CD8-positive, alpha-beta memory T cell (primary cell): Measurements from ENCODE around the gene CFAP119. TPM values are rescaled to one million over a fixed set of nuclear protein-coding genes. Genes with fewer than 3 reads are reported as not detected.

Experiments used
- CTCF ChIA-PET: fragments of 350-600 bp; sonication (Branson Sonifier 250); formaldehyde crosslinking; loops from one replicate; lab custom pipeline; 2021; ENCODE audit warnings: antibody characterized with exemption; lab: Charles Lee
- POLR2A ChIA-PET: fragments of 350-600 bp; sonication (Branson Sonifier 250); formaldehyde crosslinking; loops from one replicate; lab custom pipeline; 2021; ENCODE audit warnings: antibody characterized with exemption; lab: Charles Lee
- DNase-seq, 5 donors: peaks; one replicate each; pipeline versions ENCODE4 v3.0.0 to v3.0.0-alpha.2; 2020 to 2022; ENCODE audit warnings: mixed read lengths in 1 of 5
- H3K27ac ChIP-seq: one replicate; pipeline ENCODE4 v1.7.0; 2013; ENCODE audit warnings: low read depth, mild to moderate bottlenecking, low read length, moderate library complexity
- H3K27me3 ChIP-seq: 2 replicates; pipeline ENCODE4 v1.7.0; 2013; ENCODE audit warnings: low read length, mild to moderate bottlenecking; ENCODE audit not compliant: insufficient read depth, poor library complexity, severe bottlenecking
- H3K36me3 ChIP-seq: 2 replicates; pipeline ENCODE4 v1.7.0; 2013; ENCODE audit warnings: mild to moderate bottlenecking, low read length, moderate library complexity; ENCODE audit not compliant: insufficient read depth
- H3K4me1 ChIP-seq: 2 replicates; pipeline ENCODE4 v1.7.0; 2013; ENCODE audit warnings: mild to moderate bottlenecking, low read length, moderate library complexity; ENCODE audit not compliant: insufficient read depth
- H3K4me3 ChIP-seq: 2 replicates; pipeline ENCODE4 v1.7.0; 2013; ENCODE audit warnings: mild to moderate bottlenecking, low read length
- H3K9me3 ChIP-seq: 2 replicates; pipeline ENCODE4 v1.7.0; 2013; ENCODE audit warnings: mild to moderate bottlenecking, low read length
- H3K27ac Mint-ChIP-seq, 8 donors: one replicate each; pipeline ENCODE4 v1.8.0; 2020 to 2021; ENCODE audit warnings: mixed read lengths in 8 of 8, mild to moderate bottlenecking in 6 of 8, inconsistent platforms in 3 of 8, moderate library complexity in 3 of 8
- H3K27me3 Mint-ChIP-seq, 2 donors: one replicate each; pipeline ENCODE4 v1.8.0; 2020 to 2021; ENCODE audit warnings: mixed read lengths in 2 of 2, mild to moderate bottlenecking in 1 of 2, moderate library complexity in 1 of 2
- H3K36me3 Mint-ChIP-seq, 3 donors: one replicate each; pipeline ENCODE4 v1.8.0; 2020 to 2021; ENCODE audit warnings: mixed read lengths in 3 of 3, inconsistent platforms in 1 of 3, mild to moderate bottlenecking in 1 of 3
- H3K4me1 Mint-ChIP-seq, 3 donors: one replicate each; pipeline ENCODE4 v1.8.0; 2020 to 2021; ENCODE audit warnings: mixed read lengths in 3 of 3, inconsistent platforms in 1 of 3, mild to moderate bottlenecking in 1 of 3
- H3K4me3 Mint-ChIP-seq, 7 donors: one replicate each; pipeline ENCODE4 v1.8.0; 2020 to 2021; ENCODE audit warnings: mixed read lengths in 7 of 7, mild to moderate bottlenecking in 6 of 7, moderate library complexity in 4 of 7, inconsistent platforms in 2 of 7
- H3K9me3 Mint-ChIP-seq, 5 donors: one replicate each; pipeline ENCODE4 v1.8.0; 2020 to 2022; ENCODE audit warnings: mixed read lengths in 5 of 5, mild to moderate bottlenecking in 3 of 5, moderate library complexity in 2 of 5, inconsistent platforms in 1 of 5
- polyA plus RNA-seq: library from polyadenylated mRNA; unstranded; fragments of 300-500 nt; fragmentation: Illumina TruSeq; gene quantifications from one replicate; pipeline ENCODE4 v1.2.3, GENCODE V29; 2021
- total RNA-seq, 2 experiments: library from RNA; stranded (reverse); gene quantifications; one replicate each; pipeline ENCODE4 v1.2.3, GENCODE V29; 2021

The CFAP119 gene
- total and polyA plus RNA-seq, 3 experiments from 2014 or later = 0.25 to 6.9 (median 6.5) TPM

DNA sequence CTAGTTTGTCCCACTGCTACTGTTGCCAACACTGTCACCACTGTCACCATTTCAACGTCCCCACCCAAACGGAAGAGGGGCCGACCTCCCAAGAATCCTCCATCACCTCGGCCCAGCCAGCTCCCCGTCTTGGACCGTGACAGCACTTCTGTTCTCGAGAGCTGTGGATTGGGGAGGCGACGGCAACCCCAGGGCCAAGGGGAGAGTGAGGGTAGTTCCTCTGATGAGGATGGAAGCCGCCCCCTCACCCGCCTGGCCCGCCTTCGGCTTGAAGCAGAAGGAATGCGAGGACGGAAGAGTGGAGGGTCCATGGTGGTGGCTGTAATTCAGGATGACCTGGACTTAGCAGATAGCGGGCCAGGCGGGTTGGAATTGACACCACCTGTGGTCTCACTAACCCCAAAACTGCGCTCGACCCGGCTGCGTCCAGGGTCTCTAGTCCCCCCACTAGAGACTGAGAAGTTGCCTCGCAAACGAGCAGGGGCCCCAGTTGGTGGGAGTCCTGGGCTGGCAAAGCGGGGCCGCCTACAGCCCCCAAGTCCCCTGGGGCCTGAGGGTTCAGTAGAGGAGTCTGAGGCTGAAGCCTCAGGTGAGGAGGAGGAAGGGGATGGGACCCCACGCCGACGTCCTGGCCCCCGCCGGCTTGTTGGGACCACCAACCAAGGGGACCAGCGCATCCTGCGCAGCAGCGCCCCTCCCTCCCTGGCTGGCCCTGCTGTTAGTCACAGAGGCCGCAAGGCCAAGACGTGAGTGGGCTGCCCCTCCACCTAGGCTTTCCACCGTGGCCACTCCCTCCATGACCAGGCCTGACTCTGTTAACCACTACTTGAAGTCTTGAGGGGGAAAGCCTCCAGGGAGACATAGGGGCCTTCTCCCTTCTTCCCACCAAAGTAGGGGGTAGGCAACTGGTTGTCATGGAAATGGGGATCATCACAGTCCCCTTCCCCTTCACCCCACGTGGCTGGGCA lies 22.6 kb downstream of the CFAP119 start:
- no peaks in the 10 kb centered on the region for H3K9me3 Mint-ChIP-seq
- peak in 1 of 5 donors; percentile 45 for DNase-seq
- POLR2A ChIA-PET = no interaction called here
- no peak overlapping the region for H3K4me3 Mint-ChIP-seq
- H3K9me3 ChIP-seq = no peaks in the 10 kb centered on the region
- H3K27ac ChIP-seq = no peak overlapping the region
- H3K27me3 ChIP-seq = no peaks in the 10 kb centered on the region
- CTCF ChIA-PET = no interaction called here
- peaks cover 41% of the 10 kb centered on the region for H3K36me3 ChIP-seq
- peaks cover 6 to 76% (median 16%) of the 10 kb centered on the region in 3 donors for H3K36me3 Mint-ChIP-seq
- H3K4me3 ChIP-seq = no peak overlapping the region
- H3K4me1 ChIP-seq = no peaks in the 10 kb centered on the region
- H3K4me1 Mint-ChIP-seq = peaks cover 5 to 10% (median 8%) of the 10 kb centered on the region in 3 donors
- peak overlapping the region in 1 of 8 donors; percentile 26 for H3K27ac Mint-ChIP-seq
- no peaks in the 10 kb centered on the region for H3K27me3 Mint-ChIP-seq

DNA sequence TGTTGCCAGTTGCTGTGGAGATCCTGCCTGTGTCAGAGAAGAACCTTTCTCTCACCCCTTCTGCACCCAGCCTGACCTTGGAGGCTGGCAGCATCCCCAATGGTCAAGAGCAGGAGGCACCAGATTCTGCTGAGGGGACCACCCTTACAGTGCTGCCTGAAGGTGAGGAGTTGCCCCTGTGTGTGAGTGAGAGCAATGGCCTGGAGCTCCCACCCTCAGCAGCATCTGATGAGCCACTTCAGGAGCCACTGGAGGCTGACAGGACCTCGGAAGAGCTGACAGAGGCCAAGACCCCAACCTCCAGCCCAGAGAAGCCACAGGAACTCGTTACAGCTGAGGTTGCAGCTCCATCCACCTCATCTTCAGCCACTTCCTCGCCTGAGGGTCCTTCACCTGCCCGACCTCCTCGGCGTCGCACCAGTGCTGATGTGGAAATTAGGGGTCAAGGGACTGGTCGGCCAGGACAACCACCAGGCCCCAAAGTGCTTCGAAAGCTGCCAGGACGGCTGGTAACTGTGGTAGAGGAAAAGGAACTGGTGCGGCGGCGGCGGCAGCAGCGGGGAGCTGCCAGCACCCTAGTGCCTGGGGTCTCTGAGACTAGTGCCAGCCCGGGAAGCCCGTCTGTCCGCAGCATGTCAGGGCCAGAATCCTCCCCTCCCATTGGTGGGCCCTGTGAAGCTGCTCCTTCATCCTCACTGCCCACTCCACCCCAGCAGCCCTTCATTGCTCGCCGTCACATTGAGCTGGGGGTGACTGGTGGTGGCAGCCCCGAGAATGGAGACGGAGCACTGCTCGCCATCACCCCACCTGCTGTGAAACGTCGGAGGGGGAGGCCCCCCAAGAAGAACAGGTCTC lies 23.8 kb downstream of the CFAP119 start:
- POLR2A ChIA-PET = no interaction called here
- Histone ChIP-seq H3K4me3 (no peak overlapping the region), H3K9me3 (no peaks in the 10 kb centered on the region), H3K27ac (no peak overlapping the region), H3K4me1 (no peaks in the 10 kb centered on the region), H3K36me3 (peaks cover 47% of the 10 kb centered on the region), H3K27me3 (no peaks in the 10 kb centered on the region)
- Mint-ChIP-seq H3K4me1 (peaks cover 5 to 10% (median 8%) of the 10 kb centered on the region in 3 donors), H3K27me3 (no peaks in the 10 kb centered on the region), H3K36me3 (peaks cover 9 to 79% (median 20%) of the 10 kb centered on the region in 3 donors), H3K4me3 (no peak overlapping the region), H3K27ac (peak overlapping the region in 1 of 8 donors; percentile 70), H3K9me3 (no peaks in the 10 kb centered on the region)
- no peak for DNase-seq
- CTCF ChIA-PET = interaction anchor here (1.3 kb wide), 1 partner anchor 10 kb away, joined by 5 read pairs; the partner anchor contains the start of gene PHKG2

DNA sequence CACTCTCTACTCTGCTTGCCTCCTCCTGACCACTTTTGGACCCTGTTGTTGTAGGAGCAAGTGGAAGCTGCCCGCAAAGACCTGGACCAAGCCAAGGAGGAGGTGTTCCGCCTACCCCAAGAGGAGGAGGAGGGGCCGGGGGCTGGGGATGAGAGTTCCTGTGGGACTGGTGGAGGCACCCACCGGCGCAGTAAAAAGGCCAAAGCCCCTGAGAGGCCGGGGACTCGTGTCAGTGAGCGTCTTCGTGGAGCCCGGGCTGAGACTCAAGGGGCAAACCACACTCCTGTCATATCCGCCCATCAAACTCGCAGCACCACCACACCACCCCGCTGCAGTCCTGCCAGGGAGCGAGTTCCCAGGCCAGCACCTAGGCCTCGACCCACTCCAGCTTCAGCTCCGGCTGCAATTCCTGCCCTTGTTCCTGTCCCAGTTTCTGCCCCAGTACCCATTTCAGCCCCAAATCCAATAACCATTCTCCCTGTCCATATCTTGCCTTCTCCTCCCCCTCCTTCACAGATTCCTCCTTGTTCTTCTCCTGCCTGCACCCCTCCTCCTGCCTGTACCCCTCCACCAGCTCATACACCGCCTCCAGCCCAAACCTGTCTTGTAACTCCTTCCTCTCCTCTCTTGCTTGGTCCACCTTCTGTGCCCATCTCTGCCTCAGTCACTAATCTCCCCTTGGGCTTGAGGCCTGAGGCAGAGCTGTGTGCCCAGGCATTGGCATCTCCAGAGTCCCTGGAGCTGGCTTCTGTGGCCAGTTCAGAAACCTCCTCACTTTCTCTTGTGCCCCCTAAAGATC lies 24.7 kb downstream of the CFAP119 start:
- peaks cover 5 to 10% (median 8%) of the 10 kb centered on the region in 3 donors for H3K4me1 Mint-ChIP-seq
- H3K9me3 Mint-ChIP-seq = no peaks in the 10 kb centered on the region
- H3K27me3 Mint-ChIP-seq = no peaks in the 10 kb centered on the region
- H3K4me3 Mint-ChIP-seq = no peak overlapping the region
- Histone ChIP-seq H3K4me1 (no peaks in the 10 kb centered on the region), H3K27me3 (no peaks in the 10 kb centered on the region), H3K27ac (no peak overlapping the region), H3K36me3 (peaks cover 47% of the 10 kb centered on the region), H3K4me3 (no peak overlapping the region), H3K9me3 (no peaks in the 10 kb centered on the region)
- ChIA-PET POLR2A (no interaction called here), CTCF (interaction anchor here (1.3 kb wide), 1 partner anchor 11 kb away, joined by 5 read pairs; the partner anchor contains the start of gene PHKG2)
- H3K27ac Mint-ChIP-seq = peak overlapping the region in 2 of 8 donors; percentile 50 to 70
- DNase-seq = no peak
- peaks cover 9 to 82% (median 22%) of the 10 kb centered on the region in 3 donors for H3K36me3 Mint-ChIP-seq

DNA sequence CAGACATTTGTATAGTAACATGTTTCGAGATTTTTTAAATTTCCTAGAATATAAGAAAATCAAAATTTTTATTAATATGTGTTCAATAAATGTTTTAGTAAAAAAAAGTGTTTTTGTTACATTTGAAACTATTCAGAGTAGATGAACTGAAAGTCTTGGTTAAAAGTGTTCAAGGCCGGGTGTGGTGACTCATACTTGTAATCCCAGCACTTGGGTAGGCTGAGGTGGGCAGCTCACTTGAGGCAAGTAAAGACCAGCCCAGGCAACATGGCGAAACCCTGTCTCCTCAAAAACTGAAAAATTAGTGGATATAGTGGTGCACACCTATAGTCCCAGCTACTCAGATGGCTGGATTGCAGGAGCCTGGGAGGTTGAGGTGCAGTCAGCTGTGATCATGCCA lies 30.5 kb downstream of the CFAP119 start:
- Mint-ChIP-seq H3K9me3 (no peaks in the 10 kb centered on the region), H3K27ac (peak overlapping the region in 2 of 8 donors; percentile 20 to 41), H3K27me3 (no peaks in the 10 kb centered on the region), H3K4me1 (peaks cover 0 to 3% (median 3%) of the 10 kb centered on the region in 3 donors), H3K4me3 (no peak overlapping the region), H3K36me3 (peaks cover 7 to 75% (median 19%) of the 10 kb centered on the region in 3 donors)
- Histone ChIP-seq H3K4me1 (no peaks in the 10 kb centered on the region), H3K36me3 (peaks cover 58% of the 10 kb centered on the region), H3K9me3 (no peaks in the 10 kb centered on the region), H3K4me3 (no peak overlapping the region), H3K27me3 (no peaks in the 10 kb centered on the region), H3K27ac (no peak overlapping the region)
- no peak for DNase-seq
- ChIA-PET POLR2A (no interaction called here), CTCF (interaction anchor here (1.3 kb wide), 1 partner anchor 114 kb away, joined by 3 read pairs; no protein-coding TSS in a partner anchor)

DNA sequence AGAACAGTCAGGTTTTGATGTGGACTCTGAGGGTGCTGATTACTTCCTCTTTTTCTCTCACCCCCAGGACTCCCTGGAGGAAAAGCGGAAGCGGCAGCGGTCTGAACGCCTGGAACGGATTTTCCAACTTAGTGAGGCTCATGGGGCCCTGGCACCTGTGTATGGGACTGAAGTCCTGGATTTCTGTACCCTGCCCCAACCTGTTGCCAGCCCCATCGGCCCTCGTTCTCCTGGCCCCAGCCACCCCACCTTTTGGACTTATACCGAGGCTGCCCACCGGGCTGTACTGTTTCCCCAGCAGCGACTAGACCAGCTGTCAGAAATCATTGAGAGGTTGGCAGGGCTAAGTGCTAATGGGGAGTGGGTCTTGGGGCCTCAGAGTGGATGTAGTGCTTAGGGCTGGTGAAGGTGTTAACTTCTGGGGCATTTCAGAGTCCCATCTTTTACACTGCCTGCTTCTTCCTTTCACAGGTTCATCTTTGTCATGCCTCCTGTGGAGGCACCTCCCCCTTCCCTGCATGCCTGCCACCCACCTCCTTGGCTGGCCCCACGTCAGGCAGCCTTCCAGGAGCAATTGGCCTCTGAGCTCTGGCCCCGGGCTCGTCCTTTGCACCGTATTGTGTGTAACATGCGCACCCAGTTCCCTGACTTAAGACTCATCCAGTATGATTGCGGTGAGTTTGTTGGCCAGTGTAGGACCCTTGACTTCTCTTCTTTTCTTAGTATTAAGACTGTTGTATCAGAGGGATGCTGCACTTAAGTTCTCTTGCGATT lies 32.8 kb downstream of the CFAP119 start:
- Histone ChIP-seq H3K4me3 (no peak overlapping the region), H3K9me3 (no peaks in the 10 kb centered on the region), H3K27me3 (no peaks in the 10 kb centered on the region), H3K27ac (no peak overlapping the region), H3K36me3 (peaks cover 51% of the 10 kb centered on the region), H3K4me1 (no peaks in the 10 kb centered on the region)
- Mint-ChIP-seq H3K4me1 (peaks cover 4 to 8% (median 6%) of the 10 kb centered on the region in 3 donors), H3K27ac (peak overlapping the region in 3 of 8 donors; percentile 11 to 85 (median 59)), H3K4me3 (no peak overlapping the region), H3K27me3 (no peaks in the 10 kb centered on the region), H3K36me3 (peaks cover 7 to 78% (median 24%) of the 10 kb centered on the region in 3 donors), H3K9me3 (no peaks in the 10 kb centered on the region)
- no peak for DNase-seq
- ChIA-PET POLR2A (no interaction called here), CTCF (no interaction called here)

DNA sequence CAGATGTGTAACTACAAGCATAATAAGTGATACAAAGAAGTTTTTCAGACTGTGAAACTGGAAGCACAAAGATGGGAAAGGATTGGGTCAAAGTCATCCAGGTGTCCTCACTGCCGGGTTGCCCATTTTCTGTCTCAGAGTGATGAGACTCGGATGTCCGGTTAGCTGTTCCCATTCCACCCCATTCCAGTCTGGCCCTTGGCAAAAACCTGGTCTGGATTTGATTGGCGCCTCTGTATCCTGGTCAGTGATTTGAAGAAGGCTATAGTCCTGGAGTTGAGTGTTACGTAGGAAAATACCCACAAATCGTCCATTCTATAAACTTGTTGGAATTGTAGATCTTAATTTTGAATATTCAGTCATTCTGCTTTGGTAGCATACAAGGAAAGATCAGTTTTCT lies 33.5 kb downstream of the CFAP119 start:
- H3K4me3 ChIP-seq = no peak overlapping the region
- no peaks in the 10 kb centered on the region for H3K4me1 ChIP-seq
- POLR2A ChIA-PET = no interaction called here
- peaks cover 51% of the 10 kb centered on the region for H3K36me3 ChIP-seq
- CTCF ChIA-PET = no interaction called here
- H3K27ac ChIP-seq = no peak overlapping the region
- H3K27ac Mint-ChIP-seq = peak overlapping the region in 5 of 8 donors; percentile 20 to 56 (median 46)
- no peaks in the 10 kb centered on the region for H3K9me3 ChIP-seq
- peaks cover 7 to 78% (median 25%) of the 10 kb centered on the region in 3 donors for H3K36me3 Mint-ChIP-seq
- H3K27me3 ChIP-seq = no peaks in the 10 kb centered on the region
- H3K9me3 Mint-ChIP-seq = no peaks in the 10 kb centered on the region
- no peaks in the 10 kb centered on the region for H3K27me3 Mint-ChIP-seq
- H3K4me3 Mint-ChIP-seq = no peak overlapping the region
- no peak for DNase-seq
- H3K4me1 Mint-ChIP-seq = peaks cover 4 to 8% (median 6%) of the 10 kb centered on the region in 3 donors

DNA sequence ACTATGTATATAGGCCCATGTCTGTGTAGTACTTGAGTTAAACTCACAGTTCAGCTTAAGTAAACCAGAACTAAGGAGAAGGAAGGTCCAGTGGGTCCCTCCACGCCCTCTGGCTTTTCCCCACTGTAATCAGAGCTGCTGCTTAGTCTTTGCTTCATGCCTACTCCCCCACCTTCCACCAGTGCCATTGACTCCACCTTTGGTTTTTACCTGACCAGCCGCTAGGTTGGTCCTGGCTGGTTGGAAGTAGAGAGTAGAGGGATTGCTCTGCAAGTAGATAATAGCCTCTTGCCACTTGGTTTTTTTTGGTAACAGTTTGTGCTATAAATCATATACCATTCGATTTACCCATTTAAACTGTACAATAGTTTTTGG lies 36.5 kb downstream of the CFAP119 start:
- H3K9me3 ChIP-seq = no peaks in the 10 kb centered on the region
- H3K4me3 ChIP-seq = no peak overlapping the region
- Mint-ChIP-seq H3K36me3 (peaks cover 9 to 87% (median 28%) of the 10 kb centered on the region in 3 donors), H3K9me3 (no peaks in the 10 kb centered on the region), H3K27ac (peak overlapping the region in 3 of 8 donors; percentile 23 to 50 (median 37)), H3K27me3 (no peaks in the 10 kb centered on the region), H3K4me3 (no peak overlapping the region), H3K4me1 (peaks cover 4 to 17% (median 9%) of the 10 kb centered on the region in 3 donors)
- H3K27me3 ChIP-seq = no peaks in the 10 kb centered on the region
- H3K4me1 ChIP-seq = no peaks in the 10 kb centered on the region
- ChIA-PET POLR2A (no interaction called here), CTCF (no interaction called here)
- H3K27ac ChIP-seq = no peak overlapping the region
- H3K36me3 ChIP-seq = peaks cover 69% of the 10 kb centered on the region
- DNase-seq = no peak
